Measurements from ENCODE around the gene PCDHB6. TPM values are rescaled to one million over a fixed set of nuclear protein-coding genes. Genes with fewer than 3 reads are reported as not detected.
"Not testable (repeated sequence)": the region's sequence is repeated elsewhere in the genome, so short reads cannot be mapped to it uniquely, and the experiment has no call there.

PCDHB6 gene
- polyA plus RNA-seq, 1 experiment = 0.21 TPM

GRCh38 chr5:141155540-141156374 is 5.9 kb downstream of the PCDHB6 start:
- TF ChIP-seq CTCF (IDR thresholded peaks at IDR 0.05; ENCODE audit: low read depth, low read length) = no peak
- peaks cover 43% of the 10 kb centered on the region for H3K9me3 ChIP-seq (ENCODE audit: control insufficient read depth, insufficient read depth, low read length)
- POLR2A ChIA-PET = no interaction called here
- no peak for DNase-seq (ENCODE audit: low read depth, low spot score)
- no peak overlapping the region for H3K27ac ChIP-seq (ENCODE audit: low read depth, low read length)
- CTCF ChIA-PET = interaction anchor here (0.5 kb wide), 1 partner anchor 91 kb away, joined by 5 read pairs; no protein-coding TSS in a partner anchor
- no peaks in the 10 kb centered on the region for H3K27me3 ChIP-seq (ENCODE audit: control insufficient read depth, insufficient read depth, low read length)
- no peak overlapping the region for H3K4me3 ChIP-seq (ENCODE audit: low read depth, low read length)

GRCh38 chr5:141157356-141157755 is 7.5 kb downstream of the PCDHB6 start:
- peaks cover 29% of the 10 kb centered on the region for H3K9me3 ChIP-seq (ENCODE audit: control insufficient read depth, insufficient read depth, low read length)
- H3K27me3 ChIP-seq (ENCODE audit: control insufficient read depth, insufficient read depth, low read length); H3K4me3 ChIP-seq (ENCODE audit: low read depth, low read length); H3K27ac ChIP-seq (ENCODE audit: low read depth, low read length); CTCF ChIA-PET; DNase-seq (ENCODE audit: low read depth, low spot score); POLR2A ChIA-PET: not testable (repeated sequence)

- CTCF ChIA-PET; POLR2A ChIA-PET; DNase-seq (ENCODE audit: low read depth, low spot score); H3K4me3 ChIP-seq (ENCODE audit: low read depth, low read length); H3K27me3 ChIP-seq (ENCODE audit: control insufficient read depth, insufficient read depth, low read length); H3K27ac ChIP-seq (ENCODE audit: low read depth, low read length): not testable (repeated sequence)
- peaks cover 28% of the 10 kb centered on the region for H3K9me3 ChIP-seq (ENCODE audit: control insufficient read depth, insufficient read depth, low read length)
These were observed 8.0 kb downstream of the PCDHB6 start for GRCh38 chr5:141157901-141158300.

GRCh38 chr5:141172381-141173204 is 22.7 kb downstream of the PCDHB6 start, which contains the start of gene PCDHB7:
Gene PCDHB7 (plus strand): TSS chr5:141172644. CDS start chr5:141172836, 192 bp downstream.
- CTCF ChIA-PET = interaction anchor here (0.7 to 2.2 kb wide), 4 partner anchors 10 to 395 kb away, joined by 3 to 13 read pairs (median 6); partner anchors contain the start of genes PCDHB11 and PCDHB16
- no peak within 1 kb of the TSS; the same call in 1 of the 2 replicates for H3K4me3 ChIP-seq (ENCODE audit: low read depth, low read length)

GRCh38 chr5:141174291-141175104 is 24.6 kb downstream of the PCDHB6 start:
- H3K27me3 ChIP-seq (ENCODE audit: control insufficient read depth, insufficient read depth, low read length); H3K4me3 ChIP-seq (ENCODE audit: low read depth, low read length); H3K27ac ChIP-seq (ENCODE audit: low read depth, low read length); POLR2A ChIA-PET; CTCF ChIA-PET; DNase-seq (ENCODE audit: low read depth, low spot score): not testable (repeated sequence)
- H3K9me3 ChIP-seq (ENCODE audit: control insufficient read depth, insufficient read depth, low read length) = peaks cover 21% of the 10 kb centered on the region

More at GRCh38 chr5:141172381-141173204, 22.7 kb downstream of the PCDHB6 start, which contains the start of gene PCDHB7:
- DNase-seq (ENCODE audit: low read depth, low spot score) = no peak
- TF ChIP-seq CTCF (IDR thresholded peaks at IDR 0.05; ENCODE audit: low read depth, low read length) = peak; percentile 37; the same call in 1 of the 2 replicates
- H3K27ac ChIP-seq (ENCODE audit: low read depth, low read length) = no peak within 1 kb of the TSS
- peaks cover 16% of the 10 kb centered on the region for H3K9me3 ChIP-seq (ENCODE audit: control insufficient read depth, insufficient read depth, low read length)
- POLR2A ChIA-PET = no interaction called here
- H3K27me3 ChIP-seq (ENCODE audit: control insufficient read depth, insufficient read depth, low read length) = no peaks in the 10 kb centered on the region

GRCh38 chr5:141175933-141176332 is 26.1 kb downstream of the PCDHB6 start:
- DNase-seq (ENCODE audit: low read depth, low spot score) = no peak
- Histone ChIP-seq H3K27me3 (ENCODE audit: control insufficient read depth, insufficient read depth, low read length) (no peaks in the 10 kb centered on the region), H3K27ac (ENCODE audit: low read depth, low read length) (no peak overlapping the region), H3K9me3 (ENCODE audit: control insufficient read depth, insufficient read depth, low read length) (peaks cover 26% of the 10 kb centered on the region), H3K4me3 (ENCODE audit: low read depth, low read length) (no peak overlapping the region)
- CTCF ChIA-PET = no interaction called here
- POLR2A ChIA-PET = no interaction called here
- no peak for TF ChIP-seq CTCF (IDR thresholded peaks at IDR 0.05; ENCODE audit: low read depth, low read length)

- CTCF ChIA-PET = interaction anchor here (1.4 kb wide), 1 partner anchor 386 kb away, joined by 5 read pairs; no protein-coding TSS in a partner anchor
- H3K4me3 ChIP-seq (ENCODE audit: low read depth, low read length); DNase-seq (ENCODE audit: low read depth, low spot score); POLR2A ChIA-PET; H3K27ac ChIP-seq (ENCODE audit: low read depth, low read length); H3K27me3 ChIP-seq (ENCODE audit: control insufficient read depth, insufficient read depth, low read length): not testable (repeated sequence)
- H3K9me3 ChIP-seq (ENCODE audit: control insufficient read depth, insufficient read depth, low read length) = peaks cover 26% of the 10 kb centered on the region
These were observed 27.8 kb downstream of the PCDHB6 start, which contains the start of gene PCDHB8 for GRCh38 chr5:141177577-141178191. Gene PCDHB8 (plus strand): TSS chr5:141177790. CDS start chr5:141178035, 245 bp downstream.

GRCh38 chr5:141179371-141179770 is 29.5 kb downstream of the PCDHB6 start:
- H3K4me3 ChIP-seq (ENCODE audit: low read depth, low read length); DNase-seq (ENCODE audit: low read depth, low spot score); H3K27me3 ChIP-seq (ENCODE audit: control insufficient read depth, insufficient read depth, low read length); H3K27ac ChIP-seq (ENCODE audit: low read depth, low read length); POLR2A ChIA-PET; CTCF ChIA-PET: not testable (repeated sequence)
- H3K9me3 ChIP-seq (ENCODE audit: control insufficient read depth, insufficient read depth, low read length) = peaks cover 25% of the 10 kb centered on the region
